Gastroesophageal sphincter (tissue), 4 donors: ENCODE data around the gene FNDC3B. TPM values are rescaled to one million over a fixed set of nuclear protein-coding genes. Genes with fewer than 3 reads are reported as not detected.

Source experiments
- ATAC-seq: fragments of 150-250 bp; one replicate; pipeline ENCODE4 v1.9.1; 2016; ENCODE audit warnings: mild to moderate bottlenecking, moderate library complexity
- H3K27ac ChIP-seq, 4 donors: fragments of 200-600 bp; sonication (generic) in 3 of 4; 1 replicate in 3 of 4; 2 replicates in 1 of 4; pipeline ENCODE4 v1.5.1; 2016 to 2019
- H3K27me3 ChIP-seq: fragments of 200-600 bp; sonication (generic); one replicate; pipeline ENCODE4 v1.5.1; 2019
- H3K36me3 ChIP-seq, 2 donors: fragments of 200-600 bp; sonication (generic); one replicate each; pipeline ENCODE4 v1.5.1; 2019; ENCODE audit warnings: control low read depth in 1 of 2
- H3K4me1 ChIP-seq, 3 donors: fragments of 200-600 bp; sonication (generic); 1 replicate in 2 of 3; 2 replicates in 1 of 3; pipeline ENCODE4 v1.5.1; 2016 to 2019; ENCODE audit warnings: control low read depth in 2 of 3
- H3K4me3 ChIP-seq, 2 donors: fragments of 200-600 bp; sonication (generic); one replicate each; pipeline ENCODE4 v1.5.1; 2019; ENCODE audit warnings: mild to moderate bottlenecking in 1 of 2, moderate library complexity in 1 of 2
- H3K9me3 ChIP-seq, 3 donors: fragments of 200-600 bp; sonication (generic); one replicate each; pipeline ENCODE4 v1.5.1; 2017 to 2019; ENCODE audit warnings: control low read depth in 2 of 3
- EP300 ChIP-seq: sonication (generic); formaldehyde crosslinking; IDR thresholded peaks from one replicate; pipeline ENCODE4 v1.6.1; 2017; ENCODE audit warnings: antibody characterized with exemption, mild to moderate bottlenecking
- POLR2A ChIP-seq, 2 donors: fragments of 450-650 bp; IDR thresholded peaks; one replicate each; pipeline ENCODE4 v1.6.1; 2017; ENCODE audit warnings: antibody characterized with exemption in 2 of 2, mild to moderate bottlenecking in 2 of 2, moderate library complexity in 1 of 2
- POLR2AphosphoS5 ChIP-seq: sonication (generic); formaldehyde crosslinking; IDR thresholded peaks from one replicate; pipeline ENCODE4 v1.6.1; 2017; ENCODE audit warnings: antibody characterized with exemption
- WGBS, 2 donors: methylation state at CpG; one replicate each; pipeline ENCODE4 v1.1.5; 2018; ENCODE audit warnings: low coverage in 1 of 2; 5-methylcytosine and 5-hydroxymethylcytosine counted together
- total RNA-seq, 4 donors: library from RNA; depleted of rRNA; stranded (reverse); fragments of >200 nt; gene quantifications; one replicate each; pipeline ENCODE4 v1.1.0, GENCODE V29; 2016
- TF ChIP-seq, protein P1 (sequence below), 4 experiments: fragments of 200-600 bp in 2 of 4; fragments of 450-650 bp in 2 of 4; sonication (generic) in 1 of 4; IDR thresholded peaks; one replicate each; pipeline ENCODE4 v1.5.1; 2017 to 2019; ENCODE audit warnings: antibody characterized with exemption in 4 of 4, mild to moderate bottlenecking in 2 of 4, moderate library complexity in 2 of 4

FNDC3B gene
- total RNA-seq, 4 donors from 2014 or later: 53.1 to 97.2 (median 70.8) TPM

DNA sequence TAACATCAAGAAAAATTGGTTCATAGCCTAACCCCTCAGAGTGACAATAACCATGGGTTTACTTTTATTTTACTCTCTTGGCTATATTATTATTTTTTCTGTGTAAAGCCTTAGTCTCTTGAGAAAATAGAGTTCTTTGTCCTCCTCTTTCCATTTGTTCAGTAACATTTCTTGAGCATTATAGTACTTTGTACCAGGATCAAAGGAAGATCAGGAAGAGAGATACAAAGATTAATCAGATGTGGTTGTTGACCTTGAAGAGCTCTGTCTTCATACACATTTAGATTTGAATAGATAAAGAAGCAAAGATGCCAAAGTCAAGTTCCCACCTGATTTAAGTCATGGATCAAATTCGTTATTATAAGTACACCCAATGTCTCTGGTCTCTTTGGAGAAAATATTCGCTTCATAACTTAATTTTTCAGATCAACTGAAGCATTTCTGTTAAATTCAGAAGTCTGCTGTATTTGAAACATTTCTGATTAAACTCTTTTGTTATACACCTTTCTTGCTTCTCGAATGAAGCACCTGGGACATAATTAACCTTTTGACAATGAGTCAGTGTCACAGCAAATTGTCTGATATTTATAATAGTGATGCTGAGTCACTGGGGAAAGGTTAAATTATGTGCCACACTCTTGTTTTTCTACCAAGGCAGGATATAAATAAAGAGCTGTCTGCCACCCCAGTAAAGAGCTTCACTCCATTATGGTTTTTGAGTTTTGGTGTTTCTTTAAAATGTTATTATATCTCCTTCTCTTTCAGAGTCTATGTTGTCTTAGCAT lies 308.7 kb downstream of the FNDC3B start:
- no peak for TF ChIP-seq POLR2A (IDR thresholded peaks at IDR 0.05)
- TF ChIP-seq, protein P1, sequence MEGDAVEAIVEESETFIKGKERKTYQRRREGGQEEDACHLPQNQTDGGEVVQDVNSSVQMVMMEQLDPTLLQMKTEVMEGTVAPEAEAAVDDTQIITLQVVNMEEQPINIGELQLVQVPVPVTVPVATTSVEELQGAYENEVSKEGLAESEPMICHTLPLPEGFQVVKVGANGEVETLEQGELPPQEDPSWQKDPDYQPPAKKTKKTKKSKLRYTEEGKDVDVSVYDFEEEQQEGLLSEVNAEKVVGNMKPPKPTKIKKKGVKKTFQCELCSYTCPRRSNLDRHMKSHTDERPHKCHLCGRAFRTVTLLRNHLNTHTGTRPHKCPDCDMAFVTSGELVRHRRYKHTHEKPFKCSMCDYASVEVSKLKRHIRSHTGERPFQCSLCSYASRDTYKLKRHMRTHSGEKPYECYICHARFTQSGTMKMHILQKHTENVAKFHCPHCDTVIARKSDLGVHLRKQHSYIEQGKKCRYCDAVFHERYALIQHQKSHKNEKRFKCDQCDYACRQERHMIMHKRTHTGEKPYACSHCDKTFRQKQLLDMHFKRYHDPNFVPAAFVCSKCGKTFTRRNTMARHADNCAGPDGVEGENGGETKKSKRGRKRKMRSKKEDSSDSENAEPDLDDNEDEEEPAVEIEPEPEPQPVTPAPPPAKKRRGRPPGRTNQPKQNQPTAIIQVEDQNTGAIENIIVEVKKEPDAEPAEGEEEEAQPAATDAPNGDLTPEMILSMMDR (IDR thresholded peaks at IDR 0.05): no peak
- H3K4me3 ChIP-seq: no peak overlapping the region
- WGBS, 2 donors: 73 to 79% methylated on average over 3 of the region's 3 CpGs
- no peaks in the 10 kb centered on the region for H3K9me3 ChIP-seq
- no peak overlapping the region for H3K27ac ChIP-seq
- peaks cover 6 to 96% of the 10 kb centered on the region in 2 donors for H3K36me3 ChIP-seq
- no peaks in the 10 kb centered on the region for H3K4me1 ChIP-seq
- no peak for ATAC-seq
- H3K27me3 ChIP-seq: no peaks in the 10 kb centered on the region

DNA sequence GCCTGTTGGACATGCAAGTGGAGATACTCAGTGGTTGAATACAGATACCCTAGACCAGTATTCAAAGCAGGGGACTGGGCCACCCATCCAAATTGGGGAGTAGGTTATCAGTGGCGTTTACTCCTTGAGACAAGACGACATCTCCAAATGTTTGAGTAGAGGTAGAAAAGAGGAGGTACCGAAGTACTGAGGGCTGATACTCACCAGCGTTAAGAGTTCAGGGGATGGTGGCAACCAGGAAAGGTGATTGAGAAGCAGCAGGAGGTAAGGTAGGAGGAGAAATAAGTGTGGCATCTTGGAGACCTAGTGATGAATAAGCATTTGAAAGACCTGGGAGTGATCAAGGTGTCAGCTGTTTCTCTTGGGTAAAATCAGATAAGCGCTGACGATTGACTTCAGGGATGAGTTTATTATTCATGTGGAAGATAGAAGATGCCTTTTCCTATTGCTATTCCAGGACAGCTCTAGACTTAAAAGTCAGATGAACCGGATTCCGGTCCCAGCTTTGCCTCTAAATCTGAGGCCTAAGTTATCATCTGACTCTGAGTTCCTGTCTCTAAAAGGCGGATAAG lies 312.6 kb downstream of the FNDC3B start:
- ATAC-seq: no peak
- 98 to 99% methylated on average over 5 to 9 of the region's 9 CpGs for WGBS, 2 donors
- Histone ChIP-seq H3K4me1 (peaks cover 9 to 27% (median 11%) of the 10 kb centered on the region in 3 donors), H3K36me3 (peaks cover 0 to 65% of the 10 kb centered on the region in 2 donors), H3K4me3 (no peak overlapping the region), H3K27ac (no peak overlapping the region), H3K27me3 (no peaks in the 10 kb centered on the region), H3K9me3 (no peaks in the 10 kb centered on the region)
- no peak for TF ChIP-seq EP300
- TF ChIP-seq POLR2AphosphoS5: no peak
- no peak for TF ChIP-seq POLR2A (IDR thresholded peaks at IDR 0.05)
- TF ChIP-seq, protein P1 (IDR thresholded peaks at IDR 0.05): no peak

DNA sequence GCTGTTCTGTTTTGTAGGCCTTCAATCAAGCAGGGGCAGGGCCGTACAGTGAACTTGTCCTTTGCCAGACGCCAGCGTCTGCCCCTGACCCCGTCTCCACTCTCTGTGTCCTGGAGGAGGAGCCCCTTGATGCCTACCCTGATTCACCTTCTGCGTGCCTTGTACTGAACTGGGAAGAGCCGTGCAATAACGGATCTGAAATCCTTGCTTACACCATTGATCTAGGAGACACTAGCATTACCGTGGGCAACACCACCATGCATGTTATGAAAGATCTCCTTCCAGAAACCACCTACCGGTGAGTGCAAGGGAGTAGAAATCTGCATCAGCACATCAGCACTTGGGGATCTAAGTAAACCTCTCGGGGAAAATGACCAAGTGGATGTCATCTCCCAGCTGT lies 313.4 kb downstream of the FNDC3B start:
- 79 to 100% methylated on average over 1 to 2 of the region's 10 CpGs for WGBS, 2 donors

DNA sequence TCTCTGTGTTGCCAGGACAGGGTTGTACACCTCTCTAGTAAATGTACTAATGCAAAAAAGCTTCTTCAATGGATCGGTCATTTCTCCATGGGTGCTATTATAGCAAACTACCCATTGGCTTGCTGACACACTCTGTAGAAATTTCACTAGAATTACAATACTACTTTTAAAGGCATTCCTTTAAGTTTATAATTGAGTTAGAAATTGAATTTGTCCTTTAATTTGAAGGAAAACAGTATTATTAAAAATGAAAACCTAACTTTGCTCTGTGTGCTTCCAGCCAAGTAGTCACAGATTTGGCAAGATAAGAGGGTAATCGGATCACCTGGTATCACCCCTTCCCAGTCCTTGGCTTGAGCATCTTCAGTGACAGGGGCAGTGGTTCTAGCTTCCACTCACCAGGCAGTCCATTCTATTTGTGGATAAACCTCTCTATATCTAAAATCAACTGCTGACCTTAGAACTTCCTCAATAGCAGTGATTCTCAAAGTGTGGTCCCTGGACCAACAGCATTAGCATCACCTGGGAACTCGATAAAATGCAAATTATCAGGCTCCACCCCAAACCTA lies 315.6 kb downstream of the FNDC3B start:
- TF ChIP-seq POLR2A (IDR thresholded peaks at IDR 0.05): no peak
- TF ChIP-seq EP300: no peak
- 85 to 94% methylated on average over 2 to 3 of the region's 3 CpGs for WGBS, 2 donors
- H3K4me1 ChIP-seq: peaks cover 9 to 41% (median 11%) of the 10 kb centered on the region in 3 donors
- no peak overlapping the region for H3K4me3 ChIP-seq
- peaks cover 0 to 39% of the 10 kb centered on the region in 2 donors for H3K36me3 ChIP-seq
- H3K27me3 ChIP-seq: no peaks in the 10 kb centered on the region
- H3K9me3 ChIP-seq: no peaks in the 10 kb centered on the region
- no peak for ATAC-seq
- H3K27ac ChIP-seq: peak overlapping the region in 2 of 4 donors; percentile 25 to 41

More for the DNA sequence above, 313.4 kb downstream of the FNDC3B start:
- TF ChIP-seq, protein P1 (IDR thresholded peaks at IDR 0.05): no peak
- TF ChIP-seq POLR2AphosphoS5 (no peak), EP300 (no peak), POLR2A (IDR thresholded peaks at IDR 0.05) (no peak)
- no peaks in the 10 kb centered on the region for H3K9me3 ChIP-seq
- no peak overlapping the region for H3K27ac ChIP-seq
- peaks cover 0 to 57% of the 10 kb centered on the region in 2 donors for H3K36me3 ChIP-seq
- no peak for ATAC-seq
- peaks cover 9 to 33% (median 11%) of the 10 kb centered on the region in 3 donors for H3K4me1 ChIP-seq
- H3K27me3 ChIP-seq: no peaks in the 10 kb centered on the region
- no peak overlapping the region for H3K4me3 ChIP-seq

DNA sequence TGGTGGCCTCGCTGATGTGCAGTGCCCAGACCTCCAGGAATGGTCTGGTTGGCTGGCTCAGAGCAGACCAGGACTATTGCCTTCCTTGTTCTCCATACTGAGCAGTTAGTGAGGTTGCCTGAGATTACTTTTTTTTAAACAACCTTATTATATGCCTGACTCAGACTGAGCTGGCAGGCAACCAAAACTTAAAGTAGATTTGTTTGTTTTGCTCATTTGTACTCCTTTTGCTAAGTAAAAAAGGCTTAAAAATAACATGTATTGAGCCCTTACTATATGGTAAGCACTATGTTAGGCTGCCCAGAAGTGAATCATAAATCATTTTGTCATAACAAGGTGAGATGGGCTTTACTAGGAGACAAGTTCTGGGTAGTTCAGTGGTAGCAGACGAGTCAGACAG lies 316.5 kb downstream of the FNDC3B start:
- Histone ChIP-seq H3K36me3 (peaks cover 0 to 38% of the 10 kb centered on the region in 2 donors), H3K27me3 (no peaks in the 10 kb centered on the region), H3K4me3 (no peak overlapping the region), H3K9me3 (no peaks in the 10 kb centered on the region), H3K4me1 (peaks cover 9 to 41% (median 11%) of the 10 kb centered on the region in 3 donors), H3K27ac (peak overlapping the region in 2 of 4 donors; percentile 25 to 41)
- 33 to 40% methylated on average over 1 to 2 of the region's 2 CpGs for WGBS, 2 donors
- peak; percentile 30 for TF ChIP-seq POLR2AphosphoS5
- TF ChIP-seq EP300: no peak
- peak; percentile 71 for ATAC-seq
